GM19240 (cell line): ENCODE results near the gene USP40.

ENCODE experiments used
- DNase-seq: peaks from one replicate; pipeline ENCODE4 v3.0.0; 2011; ENCODE audit warnings: low spot score; ENCODE audit not compliant: insufficient read length

Gene USP40

DNA sequence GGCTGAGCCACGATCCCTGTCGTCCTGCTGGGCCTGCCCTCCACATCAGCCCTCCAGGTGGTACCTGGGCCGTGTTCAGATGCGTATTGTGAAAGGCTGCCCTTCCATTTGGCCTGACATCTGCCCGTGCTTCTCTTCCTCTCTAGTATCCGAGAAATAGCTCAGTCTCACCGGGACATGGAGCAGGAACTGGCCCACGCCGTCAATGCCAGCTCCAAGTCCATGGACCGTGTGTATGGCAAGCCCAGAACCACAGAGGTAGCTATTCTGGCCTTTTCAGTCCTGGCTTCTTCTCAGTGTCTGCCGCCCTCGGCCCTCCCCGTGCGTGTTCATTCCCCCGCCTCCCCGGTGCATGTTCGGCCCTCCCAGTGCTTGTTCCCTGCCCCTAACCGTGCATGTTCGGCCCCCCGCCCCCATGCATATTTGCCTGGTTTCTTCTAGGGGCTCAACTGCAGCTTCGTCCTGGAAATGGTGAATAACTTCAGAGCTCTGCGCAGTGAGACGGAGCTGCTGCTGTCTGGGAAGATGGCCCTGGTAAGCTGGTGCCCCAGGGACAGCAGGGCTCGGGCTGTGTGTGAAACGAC, 104.3 kb downstream of the USP40 start:
- DNase-seq: no peak

DNA sequence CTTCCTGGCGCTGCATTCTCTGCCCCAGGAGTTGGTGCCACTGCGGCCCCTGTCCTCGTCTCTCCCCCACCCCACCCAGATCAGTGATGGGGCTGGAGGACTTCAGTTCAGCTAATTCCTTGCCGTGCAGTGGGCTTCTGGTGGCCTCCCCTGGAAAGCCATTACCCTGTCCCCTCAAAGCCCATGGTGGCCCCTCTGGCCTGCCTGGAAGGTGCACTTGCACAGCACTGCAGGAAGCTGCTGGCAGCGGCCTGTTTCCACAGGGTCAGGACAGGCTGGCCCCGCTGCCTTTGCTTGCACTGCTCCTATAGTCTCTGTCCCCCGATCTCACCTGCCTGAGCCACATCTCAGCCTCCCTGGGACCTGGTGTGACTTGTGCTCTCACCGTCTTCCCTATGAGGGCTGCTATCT, 105.1 kb downstream of the USP40 start:
- no peak for DNase-seq

DNA sequence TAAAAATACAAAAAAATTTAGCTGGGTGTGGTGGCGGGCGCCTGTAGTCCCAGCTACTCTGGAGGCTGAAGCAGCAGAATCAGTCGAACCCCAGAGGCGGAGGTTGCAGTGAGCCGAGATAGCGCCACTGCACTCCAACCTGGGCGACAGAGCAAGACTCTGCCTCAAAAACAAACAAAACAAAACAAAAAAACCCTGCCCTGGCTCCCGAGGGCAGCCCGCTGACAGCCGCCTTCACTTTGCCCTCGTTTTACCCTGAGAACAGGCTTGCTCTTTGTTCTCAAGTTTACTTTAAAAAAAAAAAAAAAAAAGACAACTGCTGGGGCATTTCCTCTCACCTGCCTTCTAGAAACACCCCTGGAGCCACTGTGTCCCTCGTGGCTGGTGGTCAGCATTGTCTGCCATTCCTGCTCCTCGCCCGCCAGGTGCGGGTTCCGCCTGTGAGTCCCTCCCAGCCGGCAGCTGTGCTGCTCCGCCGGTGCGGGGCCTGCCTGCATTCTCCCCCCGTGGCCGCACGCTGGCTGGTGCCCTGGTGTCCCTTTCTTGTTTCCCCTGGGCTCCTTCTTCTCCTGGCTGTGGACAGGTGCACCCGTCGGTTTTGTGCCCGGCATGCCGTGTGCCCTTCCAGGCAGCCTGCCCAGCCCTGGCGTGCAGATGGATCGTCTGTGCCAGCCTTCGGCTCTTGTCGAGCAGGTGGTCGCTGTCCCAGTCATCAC, 105.7 kb downstream of the USP40 start:
- no peak for DNase-seq

DNA sequence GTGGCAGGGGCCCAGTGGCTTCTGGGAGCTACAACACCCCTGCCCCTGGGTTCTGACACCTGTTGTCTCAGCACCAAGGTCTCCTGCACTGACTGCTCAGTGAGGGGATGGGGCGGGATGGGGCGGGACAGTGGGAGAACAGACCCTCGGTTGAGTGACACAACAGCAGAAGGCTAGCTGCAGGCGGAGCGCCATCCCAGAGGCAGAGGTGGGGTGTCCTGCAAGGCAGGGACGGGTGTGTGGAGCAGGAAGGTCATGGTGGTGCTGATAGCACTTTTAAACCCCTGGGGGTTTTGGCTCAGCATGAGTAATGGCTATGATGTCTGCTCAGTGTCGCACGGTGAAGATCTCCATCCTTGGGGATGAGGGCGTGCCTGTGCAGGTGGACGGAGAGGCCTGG, 107.2 kb downstream of the USP40 start:
- no peak for DNase-seq

DNA sequence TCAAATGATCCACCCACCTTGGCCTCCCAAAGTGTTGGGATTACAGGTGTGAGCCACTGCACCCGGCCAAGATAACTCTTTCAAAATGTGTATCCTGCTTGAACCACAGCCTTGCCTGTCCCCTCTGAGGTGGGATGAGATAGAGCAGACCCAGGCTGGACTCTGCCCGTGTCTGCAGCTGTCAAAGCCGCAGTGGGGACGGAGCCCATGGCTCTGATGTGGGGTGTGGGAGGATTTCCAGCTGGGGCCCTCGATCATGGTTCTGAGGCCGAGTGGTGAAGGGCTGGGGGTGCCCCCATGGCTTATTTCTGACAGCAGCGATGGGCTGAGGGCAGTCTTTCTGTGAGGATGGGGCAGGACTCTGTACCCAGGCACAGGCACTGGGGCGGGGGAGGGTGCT, 107.8 kb downstream of the USP40 start:
- no peak for DNase-seq

DNA sequence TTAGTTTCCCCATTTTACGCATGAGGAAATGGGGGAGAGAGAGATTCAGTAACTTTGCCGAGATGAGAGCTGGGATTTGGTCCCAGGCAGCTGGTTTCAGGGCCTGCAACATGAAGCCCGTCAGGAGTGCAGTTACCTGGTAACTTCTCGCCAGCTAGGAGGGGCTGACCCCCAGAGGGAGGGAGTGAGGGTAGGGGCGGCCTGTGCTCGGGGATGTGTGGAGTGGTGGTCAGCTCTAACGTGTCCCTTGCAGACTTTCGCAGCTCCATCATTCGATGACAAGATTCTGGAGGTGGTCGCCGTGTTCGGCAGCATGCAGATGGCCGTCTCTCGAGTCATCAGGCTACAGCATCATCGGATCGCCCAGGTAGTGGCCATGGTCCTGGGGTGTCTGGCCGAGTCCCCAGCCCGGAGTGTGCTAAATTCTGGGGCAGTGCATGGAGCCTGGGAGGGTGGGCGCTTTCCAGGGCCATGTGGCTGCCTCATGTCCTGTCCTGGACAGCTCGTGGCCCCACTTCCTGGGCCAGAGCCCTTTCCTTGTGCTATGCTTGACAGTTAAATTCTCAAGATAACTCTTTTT, 108.5 kb downstream of the USP40 start:
- no peak for DNase-seq

DNA sequence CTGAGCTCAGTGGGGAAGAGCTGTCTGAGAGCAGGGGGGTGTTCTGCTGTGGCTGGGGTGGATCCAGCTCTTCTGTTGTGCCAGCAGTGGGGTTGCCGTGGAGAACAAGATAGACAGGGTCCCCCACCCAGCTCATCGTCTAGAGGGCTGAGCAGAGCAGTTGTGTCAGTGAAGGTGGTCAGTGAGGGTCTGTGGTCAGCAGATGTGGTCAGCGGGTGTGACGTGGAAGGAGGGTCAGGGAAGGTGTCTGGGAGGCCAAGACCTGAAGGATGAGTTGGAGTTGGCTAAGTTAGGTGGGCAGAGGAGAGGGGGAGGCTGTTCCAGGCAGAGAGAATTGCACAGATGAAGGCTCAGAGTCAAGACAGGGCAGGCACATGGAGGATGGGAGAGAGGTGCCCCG, 109.2 kb downstream of the USP40 start:
- no peak for DNase-seq

DNA sequence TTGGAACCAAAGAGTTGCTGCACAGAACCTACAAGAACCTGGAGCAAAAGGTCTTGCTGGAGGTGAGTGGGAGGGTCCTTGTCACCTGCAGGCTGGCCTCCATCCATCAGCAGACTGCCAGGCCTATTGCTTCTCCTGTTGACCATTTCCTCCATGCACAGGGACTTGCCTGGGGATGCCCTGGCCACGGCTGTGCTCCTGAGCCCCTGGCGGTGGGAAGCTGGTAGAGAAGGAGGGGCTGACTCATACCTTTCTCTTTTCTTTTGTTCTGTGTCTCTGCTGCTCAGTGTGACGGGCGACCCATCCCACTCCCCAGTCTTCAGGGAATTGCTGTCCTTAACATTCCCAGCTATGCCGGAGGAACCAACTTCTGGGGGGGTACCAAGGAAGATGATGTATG, 109.6 kb downstream of the USP40 start:
- no peak for DNase-seq

DNA sequence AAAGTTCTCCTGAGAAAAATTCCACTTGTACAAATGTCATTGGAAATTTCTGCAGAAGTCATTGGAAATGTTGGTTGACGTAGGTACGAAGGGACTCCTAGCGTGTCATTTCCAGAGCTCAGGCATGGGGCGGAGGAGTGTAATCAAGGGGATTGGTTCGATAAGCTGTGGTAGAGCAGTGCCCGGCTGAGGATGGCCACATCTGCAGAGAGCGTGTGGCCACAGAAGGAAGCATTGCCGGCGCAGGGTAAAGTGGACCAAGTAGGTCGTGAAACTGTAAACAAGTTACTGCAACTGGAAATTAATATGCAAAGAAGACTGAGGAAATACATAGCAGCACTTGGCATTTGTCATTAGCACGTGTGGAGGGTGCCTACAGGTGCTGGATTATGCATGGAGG, 110.5 kb downstream of the USP40 start:
- DNase-seq: no peak

DNA sequence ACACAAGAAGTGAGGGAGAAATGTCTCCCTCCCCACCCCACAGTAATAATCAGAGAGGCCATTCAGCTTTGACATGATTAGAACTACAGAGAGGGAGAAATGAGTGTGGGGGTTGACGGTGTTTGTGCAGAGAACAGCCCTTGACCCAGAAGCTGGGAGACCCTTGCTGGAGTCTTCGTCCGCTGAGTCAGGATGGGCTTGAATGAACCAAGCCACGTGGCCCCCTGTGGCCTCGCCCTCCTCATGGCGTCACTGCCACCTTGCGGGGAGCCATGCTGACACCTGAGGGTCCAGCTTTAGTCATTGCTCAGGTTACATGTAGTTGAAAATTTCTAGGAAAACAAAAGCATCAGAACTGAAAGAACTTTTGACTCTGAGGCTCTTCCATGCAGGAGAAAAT, 111.1 kb downstream of the USP40 start:
- DNase-seq: no peak

DNA sequence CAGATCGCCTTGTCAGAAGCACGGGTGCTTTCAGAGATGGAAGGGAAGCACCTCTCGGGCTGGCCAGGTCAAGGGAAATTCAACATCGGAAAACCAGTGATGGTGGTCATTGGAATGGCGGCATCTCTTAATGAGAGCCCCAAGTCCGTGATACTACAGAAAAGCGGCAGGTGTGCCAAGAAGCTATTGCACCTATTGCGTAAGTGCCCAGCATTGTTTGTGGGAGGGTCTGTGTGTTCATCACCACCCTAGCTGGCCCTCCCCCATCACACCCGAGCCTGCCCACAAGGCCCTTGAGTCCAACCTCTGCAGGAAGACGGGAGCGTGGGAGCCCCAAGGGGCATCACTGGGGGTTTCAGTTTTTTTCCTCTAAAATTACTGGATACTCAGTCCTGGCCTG, 111.6 kb downstream of the USP40 start:
- no peak for DNase-seq

DNA sequence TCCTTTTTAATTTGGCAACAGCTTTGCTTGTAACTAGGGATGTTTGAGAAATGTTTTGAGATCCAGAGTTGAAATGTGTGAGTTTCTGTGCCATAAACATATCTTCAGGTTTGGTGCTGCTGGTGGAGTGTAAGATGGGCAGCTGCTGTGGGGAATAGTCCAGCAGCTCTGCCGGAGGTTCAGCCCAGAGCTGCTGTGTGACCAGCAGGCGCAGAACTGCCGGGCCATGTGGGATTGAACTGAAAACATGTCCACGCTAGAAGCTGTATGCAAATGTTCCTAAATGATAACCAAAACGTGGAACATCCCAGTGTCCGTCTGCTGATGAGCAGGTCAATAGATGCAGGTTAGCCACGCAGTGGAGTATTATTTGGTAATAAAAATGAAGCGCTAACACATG, 112.7 kb downstream of the USP40 start:
- DNase-seq: no peak

DNA sequence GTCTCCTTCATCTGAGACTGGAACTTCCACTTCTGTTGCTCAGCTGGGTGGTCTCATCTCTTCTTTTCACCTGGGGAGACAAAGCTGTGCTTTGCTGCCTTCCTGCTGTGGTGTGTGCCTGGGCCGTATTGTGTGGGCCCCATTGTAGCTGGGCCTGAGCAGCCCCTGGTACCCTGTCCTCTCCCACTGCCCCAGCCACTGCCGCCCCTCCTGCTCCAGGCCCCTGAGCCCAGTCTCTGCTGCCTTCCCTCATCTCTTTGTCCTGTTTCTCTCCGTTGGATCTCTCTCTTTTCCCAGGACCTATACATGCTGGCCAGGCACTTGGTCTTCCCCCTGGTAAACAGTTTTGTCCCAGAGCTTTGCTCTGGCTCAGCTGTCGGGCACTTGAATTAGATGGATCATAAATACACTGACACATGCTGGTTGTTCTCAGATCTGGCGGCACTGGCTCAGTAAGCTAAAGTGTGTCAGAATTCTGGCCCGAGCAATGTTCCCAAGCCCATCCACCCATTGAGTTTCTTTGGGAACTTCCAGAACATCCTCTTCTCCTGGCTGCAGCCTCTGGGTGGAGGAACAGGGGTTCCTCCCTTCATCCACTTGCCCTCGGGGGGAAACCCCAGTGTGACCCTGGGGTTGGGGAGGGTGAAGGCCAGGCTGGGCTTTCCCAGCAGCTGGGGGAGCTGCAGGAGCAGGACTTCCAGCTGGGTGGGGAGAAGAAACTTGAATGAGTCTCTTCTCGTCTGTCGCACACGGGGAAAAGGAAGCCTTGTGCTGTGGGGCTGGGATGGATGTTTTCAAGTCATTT, 113.3 kb downstream of the USP40 start:
- DNase-seq: no peak

DNA sequence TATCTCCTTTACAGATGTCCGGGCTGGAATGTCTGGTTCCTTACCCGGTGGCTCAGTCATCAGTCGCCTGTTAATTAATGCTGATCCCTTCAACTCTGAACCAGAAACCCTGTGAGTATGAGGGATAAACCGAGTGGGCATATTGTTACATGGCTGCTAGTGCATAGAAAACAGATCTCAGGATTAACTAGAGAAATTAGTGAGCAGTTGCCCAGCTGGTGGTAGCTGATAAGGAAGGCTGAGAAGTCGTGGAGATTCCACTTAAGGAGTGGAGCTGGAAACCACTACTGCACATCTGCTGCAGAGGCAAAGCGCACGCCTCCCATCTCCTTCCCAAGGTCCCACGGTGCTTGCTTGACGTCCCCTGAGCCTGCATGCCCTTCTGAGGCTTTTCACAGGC, 114.6 kb downstream of the USP40 start:
- DNase-seq: no peak

DNA sequence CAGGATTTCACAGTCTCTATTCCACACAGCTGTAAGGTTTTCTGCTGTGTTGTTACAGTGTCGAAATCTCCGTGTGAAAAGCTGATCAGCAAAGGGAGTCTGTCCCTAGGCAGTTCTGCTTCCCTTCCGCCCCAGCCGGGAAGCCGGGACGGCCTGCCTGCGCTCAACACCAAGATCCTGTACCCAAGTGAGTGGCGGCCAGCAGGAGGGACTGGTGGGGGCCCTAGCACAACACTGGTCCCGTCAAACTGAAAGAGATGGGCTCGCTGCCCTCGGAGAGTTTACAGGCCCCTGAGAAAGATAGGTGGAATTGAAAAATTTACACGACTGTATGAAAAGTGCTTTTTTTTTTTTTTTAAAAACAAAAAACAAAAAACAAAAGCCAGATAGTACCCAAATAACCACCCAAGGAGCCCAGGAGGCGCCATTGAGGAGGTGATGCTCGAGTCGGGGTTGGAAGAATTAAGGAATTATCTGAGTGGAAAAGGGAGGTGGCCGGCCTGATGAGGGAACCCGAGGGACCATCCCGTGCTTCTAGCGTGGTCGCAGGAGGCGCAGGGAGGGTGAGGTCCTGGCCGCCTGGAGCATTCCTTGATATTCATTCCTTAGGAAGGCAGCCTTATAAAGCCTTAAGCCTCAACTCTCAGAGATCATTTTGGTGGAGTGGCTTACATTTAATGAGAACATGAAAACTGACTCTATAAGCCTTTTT, 115.6 kb downstream of the USP40 start:
- DNase-seq: no peak

DNA sequence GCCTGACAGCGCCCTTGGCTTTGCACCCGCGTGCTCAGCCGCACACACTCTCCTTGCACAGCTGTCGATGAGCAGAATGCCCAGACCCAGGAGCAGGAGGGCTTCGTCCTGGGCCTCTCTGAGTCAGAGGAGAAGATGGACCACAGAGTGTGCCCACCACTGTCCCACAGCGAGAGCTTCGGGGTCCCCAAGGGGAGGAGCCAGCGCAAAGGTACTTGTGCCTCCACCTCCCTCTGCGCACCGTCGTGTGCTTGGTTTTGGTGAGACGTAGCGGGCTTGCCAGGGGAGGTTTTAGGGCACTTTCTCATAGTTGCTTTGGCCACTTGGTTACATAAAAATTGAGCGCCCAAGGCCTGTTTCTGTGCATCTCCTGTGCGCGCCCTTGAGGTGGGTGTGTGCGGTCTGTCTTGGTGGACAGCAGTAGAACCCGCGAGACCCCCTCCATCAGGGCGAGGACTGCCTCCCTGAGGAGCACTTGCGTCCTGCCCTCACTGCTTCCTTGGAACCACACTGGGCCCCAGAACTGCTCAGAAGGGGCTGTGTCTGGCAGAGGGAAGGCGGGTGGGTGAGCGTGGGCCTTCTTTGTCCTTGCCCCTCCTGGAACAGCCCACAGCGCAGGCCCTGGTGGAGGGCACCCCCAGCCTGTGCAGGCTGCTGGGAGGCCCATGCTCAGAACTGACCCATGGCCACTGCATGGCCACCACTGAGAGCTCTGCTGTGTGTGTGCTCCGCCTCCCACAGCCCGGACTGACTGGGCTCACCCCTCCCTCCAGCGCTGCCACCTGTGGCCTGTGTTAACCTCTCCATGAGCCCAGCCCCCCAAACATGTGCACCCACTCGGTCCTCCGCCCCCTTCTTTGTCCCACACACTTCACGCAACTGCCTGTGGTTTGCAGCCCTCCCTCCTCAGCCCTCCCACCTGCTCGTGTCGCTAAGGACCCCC, 116.4 kb downstream of the USP40 start:
- no peak for DNase-seq

DNA sequence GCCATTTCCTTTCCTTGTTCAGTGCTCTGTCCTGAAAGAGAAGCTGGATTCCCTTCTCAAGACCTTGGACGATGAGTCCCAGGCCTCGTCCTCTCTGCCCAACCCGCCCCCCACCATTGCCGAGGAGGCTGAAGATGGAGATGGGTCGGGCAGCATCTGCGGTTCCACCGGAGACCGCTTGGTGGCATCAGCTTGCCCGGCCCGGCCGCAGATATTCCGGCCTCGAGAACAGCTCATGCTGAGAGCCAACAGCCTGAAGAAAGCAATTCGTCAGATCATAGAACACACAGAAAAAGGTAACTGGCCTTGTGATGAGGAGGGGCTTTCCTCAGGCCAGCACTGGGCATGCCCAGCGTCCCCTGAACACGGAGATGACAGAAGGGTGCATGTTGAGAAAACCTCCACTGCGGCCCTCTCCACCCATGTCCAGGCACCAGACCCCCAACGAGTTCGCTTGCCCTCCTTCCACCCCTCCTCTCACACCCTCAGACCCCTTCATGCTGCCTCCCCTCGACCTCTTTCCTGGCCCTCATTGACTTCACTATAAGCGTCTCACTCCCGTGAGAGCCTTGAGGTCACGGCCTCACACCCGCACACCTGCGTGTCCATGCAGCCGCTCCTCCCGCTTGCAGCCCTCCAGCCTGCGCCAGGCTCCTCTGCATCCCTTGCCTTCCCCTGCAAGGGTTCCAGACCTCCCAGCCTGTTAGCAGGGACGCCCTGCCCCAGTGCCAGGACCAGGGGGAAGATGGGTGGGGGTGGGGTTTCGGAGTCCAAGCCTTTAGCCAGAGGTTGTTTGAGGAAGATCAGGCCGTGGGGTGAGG, 117.3 kb downstream of the USP40 start:
- DNase-seq: no peak

DNA sequence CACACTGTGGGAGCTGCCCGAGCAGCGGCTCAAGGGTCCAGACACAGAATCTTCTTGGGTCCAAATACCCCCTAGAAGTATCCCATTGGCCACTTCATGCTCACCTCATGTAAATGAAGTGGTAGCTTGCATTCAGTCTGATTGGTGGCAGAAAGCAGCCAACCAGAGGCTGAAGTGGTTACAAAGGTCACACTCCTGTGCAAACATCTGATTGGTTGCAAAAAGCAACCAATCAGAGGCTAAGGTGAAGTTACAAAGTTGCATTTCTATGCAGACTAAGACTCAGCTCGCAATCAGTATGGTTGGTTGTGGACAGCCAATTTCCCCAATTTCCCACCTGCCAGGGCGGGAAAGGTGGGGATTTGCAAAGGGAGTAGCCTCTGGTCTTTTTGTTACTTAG, 118.0 kb downstream of the USP40 start:
- no peak for DNase-seq

DNA sequence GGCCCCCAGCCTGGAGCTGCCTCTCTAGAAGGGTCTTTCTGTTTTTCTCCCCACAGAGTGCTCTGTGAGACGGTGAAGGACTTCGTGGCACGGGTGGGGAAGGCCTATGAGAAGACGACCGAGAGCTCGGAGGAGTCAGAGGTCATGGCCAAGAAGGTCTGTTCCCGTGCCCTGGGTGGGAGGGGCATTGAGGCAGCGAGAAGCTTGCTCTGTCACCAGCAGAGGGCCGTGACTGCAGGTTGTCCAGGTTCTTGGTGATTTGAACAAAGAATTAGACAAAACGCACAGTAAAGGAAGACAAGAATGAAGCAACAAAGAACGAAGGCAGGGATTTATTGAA, 118.4 kb downstream of the USP40 start:
- no peak for DNase-seq
